Activated naive CD8-positive, alpha-beta T cell treated with anti-CD3 and anti-CD28 coated beads for 36 hours (primary cell): ENCODE measurements around the gene TMED3. TPM values are rescaled to one million over a fixed set of nuclear protein-coding genes. Genes with fewer than 3 reads are reported as not detected.

Experiments
- DNase-seq: peaks from one replicate; pipeline ENCODE4 v3.0.0; 2021
- H3K27ac Mint-ChIP-seq: one replicate; pipeline ENCODE4 v1.8.0; 2022; ENCODE audit warnings: mild to moderate bottlenecking, moderate library complexity, mixed read lengths
- H3K27me3 Mint-ChIP-seq: one replicate; pipeline ENCODE4 v1.8.0; 2022; ENCODE audit warnings: mild to moderate bottlenecking, mixed read lengths
- H3K36me3 Mint-ChIP-seq: one replicate; pipeline ENCODE4 v1.8.0; 2021; ENCODE audit warnings: mild to moderate bottlenecking, mixed read lengths
- H3K4me1 Mint-ChIP-seq: one replicate; pipeline ENCODE4 v1.8.0; 2021; ENCODE audit warnings: mixed read lengths
- H3K4me3 Mint-ChIP-seq: one replicate; pipeline ENCODE4 v1.8.0; 2022; ENCODE audit warnings: mild to moderate bottlenecking, moderate library complexity, mixed read lengths
- H3K9me3 Mint-ChIP-seq: one replicate; pipeline ENCODE4 v1.8.0; 2022; ENCODE audit warnings: mixed read lengths
- total RNA-seq, 2 experiments: library from RNA; stranded (reverse); gene quantifications; one replicate each; pipeline ENCODE4 v1.2.3, GENCODE V29; 2021

Gene TMED3
- 10 to 100 TPM; 43.7 to 47.4 TPM for total RNA-seq

DNA sequence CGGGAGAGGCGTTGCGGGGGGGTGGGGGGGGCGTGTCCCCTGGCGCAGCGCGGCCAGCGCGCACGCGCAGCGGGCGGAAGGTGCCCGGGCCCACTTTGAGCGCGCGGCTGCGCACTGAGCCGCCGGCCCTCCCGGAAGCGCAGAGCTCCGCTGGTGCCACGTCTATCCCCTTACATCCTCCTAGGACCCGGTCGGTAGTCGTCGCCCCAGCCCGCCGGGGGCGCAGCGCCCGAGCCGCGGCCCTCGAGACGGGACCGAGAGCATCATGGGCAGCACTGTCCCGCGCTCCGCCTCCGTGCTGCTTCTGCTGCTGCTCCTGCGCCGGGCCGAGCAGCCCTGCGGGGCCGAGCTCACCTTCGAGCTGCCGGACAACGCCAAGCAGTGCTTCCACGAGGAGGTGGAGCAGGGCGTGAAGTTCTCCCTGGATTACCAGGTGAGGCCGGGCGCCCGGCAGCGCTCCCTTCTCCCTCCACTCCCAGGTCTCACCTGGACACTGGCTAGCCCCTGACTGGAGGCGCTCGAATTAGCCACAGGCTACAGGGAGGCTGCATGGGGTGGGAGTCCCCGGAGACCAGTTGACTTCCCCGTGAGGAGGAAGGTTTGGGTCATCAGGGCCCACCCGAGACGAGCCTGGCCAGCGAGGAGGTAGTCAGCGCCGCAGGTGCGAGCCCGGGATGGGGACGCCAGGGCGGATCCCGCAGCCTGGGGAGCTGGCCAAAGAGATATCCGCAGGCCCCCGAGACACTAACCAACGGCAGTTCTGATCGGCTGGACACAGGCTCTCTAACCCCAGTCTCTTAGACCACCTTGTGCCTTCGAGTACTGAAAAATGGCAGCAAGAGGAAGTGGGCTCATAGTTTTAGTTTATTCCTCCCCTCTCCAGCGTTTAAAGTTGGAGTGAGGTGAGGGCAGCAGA lies at the start of gene TMED3:
Gene TMED3, plus strand, starts transcription at position 128 of the 916 bp plus-strand sequence. Its CDS starts 138 bp downstream, at position 266.
- peak; percentile 88 for DNase-seq
- Mint-ChIP-seq H3K9me3 (no peaks in the 10 kb centered on the region), H3K27me3 (peaks cover 26% of the 10 kb centered on the region), H3K36me3 (peaks cover 41% of the 10 kb centered on the region), H3K4me1 (peaks cover 39% of the 10 kb centered on the region), H3K27ac (peak within 1 kb of the TSS; percentile 51), H3K4me3 (peak within 1 kb of the TSS; percentile 83)

DNA sequence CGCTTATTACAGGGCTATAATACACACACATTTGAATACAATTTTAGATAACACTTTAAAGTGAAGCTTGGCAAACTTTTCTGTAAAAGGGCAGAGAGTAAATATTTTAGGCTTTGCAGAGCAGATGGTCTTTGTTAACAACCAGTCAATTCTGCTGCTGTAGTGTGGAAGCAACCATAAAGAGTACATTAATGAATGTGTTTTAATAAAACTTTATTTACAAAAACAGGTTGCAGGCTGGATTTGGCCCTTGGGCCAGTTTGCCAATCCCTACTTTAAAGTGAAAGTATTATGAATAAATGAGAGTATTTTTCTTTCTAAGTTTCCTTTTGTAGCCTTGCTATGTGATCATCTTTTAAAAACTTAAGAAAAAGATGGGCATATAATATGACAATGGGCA lies 49.1 kb upstream of the TMED3 start:
- no peaks in the 10 kb centered on the region for H3K4me1 Mint-ChIP-seq
- H3K27me3 Mint-ChIP-seq = peaks cover 18% of the 10 kb centered on the region
- no peak overlapping the region for H3K4me3 Mint-ChIP-seq
- no peaks in the 10 kb centered on the region for H3K9me3 Mint-ChIP-seq
- no peak overlapping the region for H3K27ac Mint-ChIP-seq
- no peaks in the 10 kb centered on the region for H3K36me3 Mint-ChIP-seq
- no peak for DNase-seq

DNA sequence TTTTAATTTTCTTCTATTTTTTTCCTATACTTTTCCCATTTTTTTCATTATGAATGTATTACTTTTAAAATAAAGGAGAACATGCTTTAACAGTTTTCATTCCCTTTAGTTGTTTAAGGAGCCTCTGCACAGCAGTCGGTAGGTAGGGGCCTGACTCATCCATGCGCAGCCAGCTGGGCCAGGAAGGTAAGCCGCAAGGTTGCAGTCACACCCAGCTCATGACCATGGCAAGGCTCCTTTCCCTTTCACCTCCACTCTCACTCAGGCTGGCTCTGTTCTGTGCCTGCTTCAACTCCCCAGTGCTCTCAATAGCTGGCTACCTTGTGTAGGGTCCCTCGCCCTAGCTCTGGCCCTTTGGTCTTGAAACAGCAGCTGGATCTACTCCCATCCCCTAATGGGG lies 45.7 kb upstream of the TMED3 start:
- no peaks in the 10 kb centered on the region for H3K9me3 Mint-ChIP-seq
- H3K4me1 Mint-ChIP-seq = no peaks in the 10 kb centered on the region
- peaks cover 28% of the 10 kb centered on the region for H3K27me3 Mint-ChIP-seq
- H3K36me3 Mint-ChIP-seq = no peaks in the 10 kb centered on the region
- H3K4me3 Mint-ChIP-seq = no peak overlapping the region
- DNase-seq = no peak
- H3K27ac Mint-ChIP-seq = no peak overlapping the region

DNA sequence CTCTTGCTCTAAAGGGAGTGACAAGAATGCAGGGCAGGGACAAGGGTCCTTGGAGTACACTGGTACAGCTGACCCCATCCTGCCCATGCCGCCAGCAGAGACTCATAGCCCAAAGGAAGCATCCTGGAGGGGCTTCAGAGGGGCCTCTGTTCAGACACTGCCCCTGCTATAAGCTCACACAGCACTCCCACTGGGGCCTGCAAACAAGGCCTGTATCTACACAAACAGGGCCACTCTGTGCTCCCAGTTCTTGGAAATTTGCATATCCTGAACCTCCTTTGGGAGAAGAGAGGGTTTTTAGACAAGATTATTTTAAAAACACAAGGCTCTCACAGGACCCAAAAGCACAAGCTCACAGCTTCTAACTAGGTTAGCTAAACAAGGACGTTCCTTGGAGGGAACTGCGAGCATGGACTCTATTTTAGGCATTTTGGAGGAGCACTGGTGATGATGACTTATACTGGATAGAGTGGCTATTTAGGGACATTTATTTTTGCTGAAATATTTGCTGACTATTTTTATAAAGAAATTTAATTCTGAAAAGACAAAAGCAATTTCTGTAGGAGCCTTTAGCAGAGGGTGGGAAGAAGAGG lies 44.8 kb upstream of the TMED3 start:
- H3K9me3 Mint-ChIP-seq = no peaks in the 10 kb centered on the region
- H3K27me3 Mint-ChIP-seq = peaks cover 32% of the 10 kb centered on the region
- no peak overlapping the region for H3K4me3 Mint-ChIP-seq
- no peaks in the 10 kb centered on the region for H3K36me3 Mint-ChIP-seq
- no peaks in the 10 kb centered on the region for H3K4me1 Mint-ChIP-seq
- H3K27ac Mint-ChIP-seq = no peak overlapping the region
- no peak for DNase-seq

DNA sequence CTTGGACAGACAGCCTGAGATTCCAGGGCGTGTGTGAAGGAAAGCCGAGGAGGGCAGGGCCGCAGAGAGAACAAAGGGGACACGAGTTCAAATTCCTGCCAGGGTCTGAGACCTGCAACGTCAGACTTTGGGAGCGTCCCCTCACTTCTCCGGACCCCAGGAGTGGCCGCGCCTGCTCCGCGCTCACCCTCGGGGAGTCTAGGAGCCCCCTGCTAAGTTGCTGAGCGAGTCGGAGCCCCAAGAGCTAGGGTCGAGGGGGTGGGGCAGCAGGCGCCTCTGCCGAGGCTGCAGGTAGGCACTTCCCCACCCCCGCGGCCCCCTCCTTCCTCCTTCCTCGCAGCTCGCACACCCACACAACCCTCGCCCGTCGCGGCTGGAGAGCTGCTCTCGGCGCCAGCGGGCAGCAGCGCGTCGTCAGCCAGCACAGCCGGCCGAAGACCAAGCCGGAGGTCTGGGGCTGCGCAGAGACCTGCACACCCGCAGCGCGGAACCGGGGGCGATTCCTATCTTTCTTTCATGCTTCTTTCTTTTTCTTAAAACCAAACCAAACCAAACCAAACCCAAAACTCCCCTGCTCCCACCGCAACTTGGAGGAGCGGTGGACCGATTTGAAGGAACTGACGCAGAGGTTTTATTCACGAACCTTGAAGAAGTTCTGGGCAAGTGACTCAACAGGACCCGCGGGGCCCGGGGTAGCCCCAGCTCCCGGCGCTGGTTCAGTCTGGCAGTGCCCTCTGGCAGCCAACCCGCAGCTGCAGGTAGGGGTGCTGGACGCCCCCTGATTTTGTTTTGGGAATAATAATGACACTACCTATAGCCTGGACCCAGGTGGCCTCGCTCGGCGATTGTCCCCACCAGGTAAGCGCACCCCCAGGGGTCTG lies 28.3 kb upstream of the TMED3 start, which contains the start of gene ANKRD34C:
Gene ANKRD34C, plus strand, starts transcription at position 352 of the 881 bp plus-strand sequence. CDS start 10,563 bp downstream, outside the sequence.
- no peak within 1 kb of the TSS for H3K4me3 Mint-ChIP-seq
- no peak for DNase-seq
- H3K9me3 Mint-ChIP-seq = peaks cover 7% of the 10 kb centered on the region

DNA sequence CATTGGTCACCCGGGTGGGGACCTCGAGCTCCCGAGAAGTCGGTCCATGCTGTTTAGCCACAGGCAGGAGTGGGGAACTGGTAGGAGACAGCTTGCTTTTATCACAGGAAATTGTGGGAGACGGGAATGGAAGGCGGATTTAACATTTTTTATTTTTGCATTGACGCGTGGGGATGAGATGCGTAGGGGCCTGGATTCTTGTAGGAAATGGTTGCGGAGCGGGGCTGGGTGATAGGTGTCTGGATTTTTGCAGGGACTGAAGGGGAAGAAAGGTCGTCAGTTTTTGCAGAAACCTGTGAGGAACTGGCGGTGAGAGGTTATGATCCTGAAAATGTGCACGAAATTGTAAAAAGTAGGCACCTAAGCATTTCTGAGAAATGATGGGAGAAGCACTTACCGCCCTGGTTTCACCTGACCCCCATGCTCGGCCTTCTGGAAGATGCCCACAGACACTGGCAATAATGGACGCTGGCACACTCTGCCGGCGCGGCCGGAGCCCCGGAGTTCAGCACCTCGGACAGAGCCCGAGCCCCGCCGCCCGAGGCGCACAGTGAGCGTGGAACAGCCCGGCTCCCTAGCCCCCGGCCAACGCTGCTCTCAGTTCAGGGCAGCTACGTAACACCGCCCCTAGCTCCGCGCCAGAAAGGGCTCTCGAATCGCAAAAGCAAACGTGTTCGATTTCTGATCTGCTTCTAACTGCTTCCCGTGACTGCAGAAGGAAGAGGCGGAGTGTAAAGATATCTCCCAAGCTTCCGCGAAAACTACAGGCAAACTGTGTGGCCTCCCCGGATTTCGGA lies 27.5 kb upstream of the TMED3 start:
- H3K36me3 Mint-ChIP-seq = peaks cover 1% of the 10 kb centered on the region
- DNase-seq = peak; percentile 48
- no peak overlapping the region for H3K27ac Mint-ChIP-seq
- H3K4me3 Mint-ChIP-seq = no peak overlapping the region
- peaks cover 7% of the 10 kb centered on the region for H3K9me3 Mint-ChIP-seq
- H3K4me1 Mint-ChIP-seq = peaks cover 4% of the 10 kb centered on the region
- peaks cover 83% of the 10 kb centered on the region for H3K27me3 Mint-ChIP-seq

More for the DNA sequence above, 28.3 kb upstream of the TMED3 start, which contains the start of gene ANKRD34C:
- peaks cover 4% of the 10 kb centered on the region for H3K4me1 Mint-ChIP-seq
- H3K36me3 Mint-ChIP-seq = peaks cover 1% of the 10 kb centered on the region
- H3K27ac Mint-ChIP-seq = no peak within 1 kb of the TSS
- H3K27me3 Mint-ChIP-seq = peaks cover 78% of the 10 kb centered on the region

DNA sequence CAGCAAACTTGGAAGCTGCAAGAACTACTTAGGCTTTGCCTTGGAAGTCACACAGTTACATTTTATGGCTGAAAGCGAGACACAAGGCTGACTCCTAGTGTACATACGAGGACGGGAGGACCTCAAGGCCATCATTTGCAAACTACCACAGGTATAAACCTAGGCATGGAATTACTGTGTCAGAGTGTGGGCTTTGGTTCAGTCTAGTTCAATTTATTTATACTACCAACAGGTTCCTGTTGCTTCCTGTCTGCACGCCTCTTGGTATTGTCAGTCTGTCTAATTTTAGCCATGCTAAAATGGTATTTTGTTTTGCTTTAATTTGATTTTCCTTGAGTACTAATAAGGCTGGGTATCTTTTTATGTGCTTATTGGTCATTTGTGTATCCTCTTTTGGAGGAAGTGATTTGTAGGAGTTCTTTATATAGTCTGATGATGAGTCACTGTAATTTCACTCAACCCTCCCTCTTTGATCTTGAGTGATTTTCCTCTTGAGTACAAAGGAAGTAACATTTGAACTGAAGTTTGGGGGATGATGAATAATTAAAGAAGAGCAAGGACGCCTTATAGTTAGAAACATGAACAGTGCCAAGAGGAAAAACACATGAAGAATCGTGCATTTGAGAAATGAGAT lies 20.2 kb upstream of the TMED3 start:
- Mint-ChIP-seq H3K9me3 (no peaks in the 10 kb centered on the region), H3K27me3 (peaks cover 28% of the 10 kb centered on the region), H3K36me3 (no peaks in the 10 kb centered on the region), H3K4me1 (peaks cover 11% of the 10 kb centered on the region), H3K27ac (peak overlapping the region; percentile 47), H3K4me3 (no peak overlapping the region)
- no peak for DNase-seq

DNA sequence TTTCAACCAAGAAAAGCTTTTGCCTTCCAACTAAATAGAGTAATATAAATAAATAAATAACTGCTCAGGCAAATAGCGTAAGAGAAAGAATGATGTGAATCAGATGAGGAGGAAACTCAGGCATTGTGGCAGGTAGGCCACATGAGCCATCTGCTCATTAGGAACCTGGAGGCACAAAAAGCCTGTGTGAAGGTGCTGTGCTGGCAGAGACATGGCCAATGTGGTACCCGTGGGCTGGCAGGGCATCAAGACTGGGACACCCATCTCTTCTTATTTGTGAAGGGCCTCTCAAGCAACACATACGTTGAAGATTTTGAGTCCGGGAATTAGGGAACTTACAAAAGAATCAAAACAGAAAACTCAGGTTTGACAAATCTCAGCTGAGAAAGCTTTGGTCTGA lies 18.9 kb upstream of the TMED3 start:
- Mint-ChIP-seq H3K36me3 (no peaks in the 10 kb centered on the region), H3K9me3 (no peaks in the 10 kb centered on the region), H3K27ac (no peak overlapping the region), H3K4me3 (no peak overlapping the region), H3K27me3 (peaks cover 22% of the 10 kb centered on the region), H3K4me1 (peaks cover 11% of the 10 kb centered on the region)
- no peak for DNase-seq

DNA sequence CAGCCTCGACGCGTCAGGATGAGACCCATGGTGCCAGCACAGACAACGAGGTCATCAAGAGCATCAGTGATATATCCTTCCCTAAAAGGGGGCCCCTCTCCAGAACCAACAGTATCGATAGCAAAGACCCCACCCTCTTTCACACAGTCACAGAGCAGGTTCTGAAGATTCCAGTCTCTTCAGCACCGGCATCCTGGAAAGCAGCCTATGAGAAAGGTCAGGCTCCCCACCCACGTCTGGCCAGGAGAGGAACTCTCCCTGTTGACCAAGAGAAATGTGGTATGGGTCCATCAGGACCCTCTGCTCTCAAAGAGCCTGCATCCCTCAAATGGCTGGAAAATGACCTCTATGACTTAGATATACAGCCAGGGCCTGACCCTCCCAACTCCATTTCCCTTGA lies 16.8 kb upstream of the TMED3 start:
- Mint-ChIP-seq H3K27me3 (peaks cover 12% of the 10 kb centered on the region), H3K27ac (no peak overlapping the region), H3K4me3 (no peak overlapping the region), H3K9me3 (no peaks in the 10 kb centered on the region), H3K36me3 (no peaks in the 10 kb centered on the region), H3K4me1 (peaks cover 11% of the 10 kb centered on the region)
- DNase-seq = no peak

DNA sequence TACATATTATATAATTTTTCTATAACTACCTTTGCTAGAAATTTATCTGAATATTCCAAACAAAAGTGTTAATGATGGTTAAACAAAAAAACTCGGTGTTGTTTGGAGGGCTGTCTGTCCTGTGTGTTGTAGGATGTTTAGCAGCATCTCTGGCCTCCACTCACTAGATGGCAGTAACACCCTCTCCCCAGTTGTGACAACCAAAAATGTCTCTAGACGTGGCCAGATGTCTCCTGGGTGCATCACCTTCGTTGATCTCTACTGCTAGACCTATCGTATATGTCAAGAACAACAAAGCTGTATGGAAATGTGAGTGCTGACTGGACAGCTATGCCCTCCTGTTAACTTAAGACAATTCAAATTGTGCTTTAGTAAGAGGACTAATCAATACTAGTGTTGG lies 14.3 kb upstream of the TMED3 start:
- Mint-ChIP-seq H3K36me3 (no peaks in the 10 kb centered on the region), H3K9me3 (no peaks in the 10 kb centered on the region), H3K4me1 (peaks cover 1% of the 10 kb centered on the region), H3K4me3 (no peak overlapping the region), H3K27ac (no peak overlapping the region), H3K27me3 (peaks cover 19% of the 10 kb centered on the region)
- no peak for DNase-seq

DNA sequence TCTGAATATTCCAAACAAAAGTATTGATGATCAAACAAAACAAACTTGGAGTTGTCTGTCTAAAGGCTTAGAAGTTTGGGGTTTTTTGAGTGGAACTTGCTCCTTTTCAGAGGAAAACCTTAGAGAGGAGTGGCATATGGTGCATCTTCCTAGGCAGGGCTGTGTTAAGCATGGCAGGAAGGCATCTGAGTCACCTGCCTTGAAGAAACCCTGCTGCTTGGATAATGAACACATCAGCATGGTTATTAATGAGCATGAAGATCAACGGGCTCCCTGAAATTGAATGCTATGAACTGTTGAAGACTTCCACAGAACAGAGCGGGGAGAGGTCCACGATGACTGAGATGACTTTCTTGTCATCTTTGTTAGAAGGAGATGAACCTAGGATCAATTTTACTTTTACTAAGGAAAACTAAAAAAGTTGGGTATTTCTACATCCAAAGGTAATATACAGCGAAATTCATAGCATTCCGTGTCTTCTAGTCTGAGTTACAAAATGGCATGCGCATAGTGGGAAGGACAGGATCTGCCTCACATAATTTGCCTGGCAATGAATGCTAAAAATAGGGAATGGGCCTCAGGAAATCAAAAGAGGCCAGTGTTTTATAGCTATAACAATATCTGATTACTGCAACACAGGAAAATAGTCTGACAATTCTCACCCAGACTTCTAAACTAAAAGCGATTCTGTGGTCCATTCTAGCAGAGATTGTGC lies 11.6 kb upstream of the TMED3 start:
- Mint-ChIP-seq H3K36me3 (no peaks in the 10 kb centered on the region), H3K4me3 (no peak overlapping the region), H3K9me3 (no peaks in the 10 kb centered on the region), H3K27me3 (peaks cover 38% of the 10 kb centered on the region), H3K4me1 (no peaks in the 10 kb centered on the region), H3K27ac (no peak overlapping the region)
- no peak for DNase-seq

DNA sequence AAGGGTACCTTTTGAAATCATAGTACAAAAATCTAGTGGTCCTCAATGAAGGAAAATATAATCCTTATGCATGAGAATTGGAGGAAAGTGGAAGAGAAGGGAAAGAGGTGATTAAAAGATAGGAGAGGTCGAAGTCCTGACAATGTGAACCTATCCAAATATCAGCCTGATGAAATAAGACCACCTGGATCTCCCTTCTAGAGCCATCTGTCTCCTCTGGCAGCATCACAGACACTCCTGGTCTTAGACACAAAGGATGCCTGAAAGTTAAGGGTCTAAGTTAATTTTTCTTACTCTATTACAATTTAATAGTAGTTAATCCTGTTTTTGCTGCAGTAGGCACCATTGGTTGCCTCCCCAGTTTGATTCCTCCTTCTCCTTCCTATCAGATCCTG lies 11.1 kb upstream of the TMED3 start:
- no peak for DNase-seq

DNA sequence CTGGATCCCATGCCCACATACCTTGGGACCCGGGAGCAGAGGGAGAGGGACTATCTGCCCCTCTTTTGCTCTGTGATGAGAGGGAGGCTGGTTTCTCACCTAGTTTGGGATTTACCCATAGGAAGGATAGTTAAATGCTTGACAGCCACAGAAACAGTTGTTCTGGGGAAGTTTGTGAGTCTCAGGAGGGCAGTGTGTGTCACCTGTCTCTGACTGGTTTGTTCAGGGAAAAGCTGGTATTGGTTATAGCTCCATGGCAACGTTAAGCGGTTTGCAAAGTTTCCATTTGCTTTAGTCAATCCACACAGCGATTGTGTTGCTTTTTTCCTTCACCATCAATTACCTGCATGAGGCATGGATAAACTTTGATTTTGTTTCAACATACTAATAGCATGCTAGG lies 3.7 kb upstream of the TMED3 start:
- Mint-ChIP-seq H3K36me3 (peaks cover 5% of the 10 kb centered on the region), H3K4me3 (no peak overlapping the region), H3K27me3 (peaks cover 55% of the 10 kb centered on the region), H3K4me1 (peaks cover 29% of the 10 kb centered on the region), H3K9me3 (no peaks in the 10 kb centered on the region), H3K27ac (no peak overlapping the region)
- no peak for DNase-seq

More for the DNA sequence above, 11.1 kb upstream of the TMED3 start:
- Mint-ChIP-seq H3K27ac (no peak overlapping the region), H3K27me3 (peaks cover 44% of the 10 kb centered on the region), H3K4me1 (no peaks in the 10 kb centered on the region), H3K36me3 (no peaks in the 10 kb centered on the region), H3K4me3 (no peak overlapping the region), H3K9me3 (no peaks in the 10 kb centered on the region)
